ENCODE data around the gene ZNF616. TPM values are rescaled to one million over a fixed set of nuclear protein-coding genes. Genes with fewer than 3 reads are reported as not detected.

ZNF616 gene
- total and polyA plus RNA-seq, 11 donors = 1.7 to 10.0 (median 6.2) TPM

- DNase-seq (no peak), ATAC-seq (no peak)
- Histone ChIP-seq H3K9me3 (peaks cover 0 to 100% (median 72%) of the 10 kb centered on the region in 12 donors), H3K4me1 (no peaks in the 10 kb centered on the region), H3K36me3 (peaks cover 17 to 100% (median 80%) of the 10 kb centered on the region in 9 donors), H3K27ac (no peak overlapping the region), H3K27me3 (no peaks in the 10 kb centered on the region), H3K4me3 (no peak overlapping the region)
- no peak for TF ChIP-seq POLR2A (IDR thresholded peaks at IDR 0.05)
- TF ChIP-seq, protein P1, sequence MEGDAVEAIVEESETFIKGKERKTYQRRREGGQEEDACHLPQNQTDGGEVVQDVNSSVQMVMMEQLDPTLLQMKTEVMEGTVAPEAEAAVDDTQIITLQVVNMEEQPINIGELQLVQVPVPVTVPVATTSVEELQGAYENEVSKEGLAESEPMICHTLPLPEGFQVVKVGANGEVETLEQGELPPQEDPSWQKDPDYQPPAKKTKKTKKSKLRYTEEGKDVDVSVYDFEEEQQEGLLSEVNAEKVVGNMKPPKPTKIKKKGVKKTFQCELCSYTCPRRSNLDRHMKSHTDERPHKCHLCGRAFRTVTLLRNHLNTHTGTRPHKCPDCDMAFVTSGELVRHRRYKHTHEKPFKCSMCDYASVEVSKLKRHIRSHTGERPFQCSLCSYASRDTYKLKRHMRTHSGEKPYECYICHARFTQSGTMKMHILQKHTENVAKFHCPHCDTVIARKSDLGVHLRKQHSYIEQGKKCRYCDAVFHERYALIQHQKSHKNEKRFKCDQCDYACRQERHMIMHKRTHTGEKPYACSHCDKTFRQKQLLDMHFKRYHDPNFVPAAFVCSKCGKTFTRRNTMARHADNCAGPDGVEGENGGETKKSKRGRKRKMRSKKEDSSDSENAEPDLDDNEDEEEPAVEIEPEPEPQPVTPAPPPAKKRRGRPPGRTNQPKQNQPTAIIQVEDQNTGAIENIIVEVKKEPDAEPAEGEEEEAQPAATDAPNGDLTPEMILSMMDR (IDR thresholded peaks at IDR 0.05) = no peak
- intact Hi-C loops (cut with DNase I) = no loop called here
- WGBS, 4 donors = 87 to 95% (median 92%) methylated on average over 2 of the region's 2 CpGs
These were observed 70.1 kb downstream of the ZNF616 start for GRCh38 chr19:52069653-52070052.

GRCh38 chr19:52066258-52066863 lies 73.4 kb downstream of the ZNF616 start:
- H3K9me3 ChIP-seq = peaks cover 0 to 100% (median 71%) of the 10 kb centered on the region in 12 donors
- H3K27me3 ChIP-seq = no peaks in the 10 kb centered on the region
- DNase-seq (no peak), ATAC-seq (no peak)
- WGBS, 4 donors = 96 to 98% (median 97%) methylated on average over 6 of the region's 6 CpGs
- H3K4me1 ChIP-seq = no peaks in the 10 kb centered on the region
- H3K27ac ChIP-seq = no peak overlapping the region
- TF ChIP-seq, protein P1 (IDR thresholded peaks at IDR 0.05) = no peak
- TF ChIP-seq POLR2A (IDR thresholded peaks at IDR 0.05) = no peak
- intact Hi-C loops (cut with DNase I) = no loop called here
- peaks cover 15 to 93% (median 60%) of the 10 kb centered on the region in 9 donors for H3K36me3 ChIP-seq
- H3K4me3 ChIP-seq = no peak overlapping the region

GRCh38 chr19:52065399-52065798 lies 74.3 kb downstream of the ZNF616 start:
- TF ChIP-seq, protein P1 (IDR thresholded peaks at IDR 0.05) = no peak
- TF ChIP-seq POLR2A (IDR thresholded peaks at IDR 0.05) = no peak
- 98 to 100% (median 99%) methylated on average over 6 of the region's 6 CpGs for WGBS, 4 donors
- H3K27me3 ChIP-seq = no peaks in the 10 kb centered on the region
- intact Hi-C loops (cut with DNase I) = no loop called here
- ATAC-seq (no peak), DNase-seq (no peak)
- H3K9me3 ChIP-seq = peaks cover 0 to 100% (median 67%) of the 10 kb centered on the region in 12 donors
- no peak overlapping the region for H3K4me3 ChIP-seq
- H3K4me1 ChIP-seq = no peaks in the 10 kb centered on the region
- H3K36me3 ChIP-seq = peaks cover 15 to 83% (median 50%) of the 10 kb centered on the region in 9 donors
- no peak overlapping the region for H3K27ac ChIP-seq

Other genes with a start within 250 kb of the ZNF616 start
- 10 to 100 TPM in 1 of 9 donors, 1 to 10 TPM in 8; 4.6 to 11.9 (median 8.6) TPM for gene ZNF649, start 234.9 kb downstream of the ZNF616 start, total RNA-seq
- 1 to 10 TPM; 2.7 to 7.1 TPM for gene ZNF649, start 234.9 kb downstream of the ZNF616 start, polyA plus RNA-seq
- 1 to 10 TPM; 3.1 to 6.8 (median 4.3) TPM for gene ZNF613, start 212.5 kb downstream of the ZNF616 start, total RNA-seq
- 1 to 10 TPM; 2.4 to 5.7 TPM for gene ZNF613, start 212.5 kb downstream of the ZNF616 start, polyA plus RNA-seq
- gene ZNF350, start 153.1 kb downstream of the ZNF616 start, total RNA-seq = 10 to 100 TPM in 1 of 9 donors, 1 to 10 TPM in 8; 3.4 to 10.7 (median 7.6) TPM
- gene ZNF350, start 153.1 kb downstream of the ZNF616 start, polyA plus RNA-seq = 1 to 10 TPM; 4.6 to 5.5 TPM
- gene ZNF615, start 131.7 kb downstream of the ZNF616 start, total RNA-seq = 10 to 100 TPM in 6 of 9 donors, 1 to 10 TPM in 3; 7.5 to 14.8 (median 10.2) TPM
- gene ZNF615, start 131.7 kb downstream of the ZNF616 start, polyA plus RNA-seq = 1 to 10 TPM; 3.9 to 6.4 TPM
- 1 to 10 TPM; 4.6 to 7.9 (median 6.8) TPM for gene ZNF614, start 111.6 kb downstream of the ZNF616 start, total RNA-seq
- gene ZNF614, start 111.6 kb downstream of the ZNF616 start, polyA plus RNA-seq = 1 to 10 TPM; 2.1 to 5.6 TPM
- 10 to 100 TPM in 1 of 9 donors, 1 to 10 TPM in 8; 3.4 to 10.9 (median 8.2) TPM for gene ZNF432, start 91.1 kb downstream of the ZNF616 start, total RNA-seq
- gene ZNF432, start 91.1 kb downstream of the ZNF616 start, polyA plus RNA-seq = 1 to 10 TPM; 5.4 to 8.0 TPM
- 10 to 100 TPM in 3 of 9 donors, 1 to 10 TPM in 6; 6.8 to 12.9 (median 8.5) TPM for gene ZNF841, start 44.2 kb downstream of the ZNF616 start, total RNA-seq
- gene ZNF841, start 44.2 kb downstream of the ZNF616 start, polyA plus RNA-seq = 1 to 10 TPM; 6.2 to 6.8 TPM
- gene ZNF836, start 31.7 kb upstream of the ZNF616 start, total RNA-seq = 10 to 100 TPM in 2 of 9 donors, 1 to 10 TPM in 7; 4.1 to 11.0 (median 7.3) TPM
- gene ZNF836, start 31.7 kb upstream of the ZNF616 start, polyA plus RNA-seq = 1 to 10 TPM; 3.0 to 4.7 TPM
- gene PPP2R1A, start 50.1 kb upstream of the ZNF616 start, total RNA-seq = 100 to 1,000 TPM; 345 to 447 (median 370) TPM
- gene PPP2R1A, start 50.1 kb upstream of the ZNF616 start, polyA plus RNA-seq = 100 to 1,000 TPM; 258 to 294 TPM
- gene ZNF766, start 129.6 kb upstream of the ZNF616 start, total RNA-seq = 10 to 100 TPM in 5 of 9 donors, 1 to 10 TPM in 4; 4.8 to 16.6 (median 10.7) TPM
- gene ZNF766, start 129.6 kb upstream of the ZNF616 start, polyA plus RNA-seq = 1 to 10 TPM; 2.9 to 6.4 TPM
- 10 to 100 TPM in 8 of 9 donors, 1 to 10 TPM in 1; 9.8 to 20.2 (median 13.3) TPM for gene ZNF480, start 157.2 kb upstream of the ZNF616 start, total RNA-seq
- gene ZNF480, start 157.2 kb upstream of the ZNF616 start, polyA plus RNA-seq = 10 to 100 TPM; 10.3 to 16.3 TPM
- gene ZNF610, start 196.3 kb upstream of the ZNF616 start, total RNA-seq = 1 to 10 TPM; 2.5 to 8.2 (median 3.4) TPM
- gene ZNF610, start 196.3 kb upstream of the ZNF616 start, polyA plus RNA-seq = 1 to 10 TPM; 2.4 to 2.8 TPM
- gene ZNF880, start 230.0 kb upstream of the ZNF616 start, total RNA-seq = 10 to 100 TPM; 11.4 to 30.6 (median 17.0) TPM
- 10 to 100 TPM; 16.4 to 19.5 TPM for gene ZNF880, start 230.0 kb upstream of the ZNF616 start, polyA plus RNA-seq